GM18511 (cell line): ENCODE measurements around the gene CCL25.
"Not testable (repeated sequence)": the region's sequence is repeated elsewhere in the genome, so short reads cannot be mapped to it uniquely, and the experiment has no call there.

Experiments
- ATAC-seq: cut with Tn5 transposase; IDR thresholded peaks from one replicate; pipeline ENCODE4 v1.9.1; 2021; ENCODE audit warnings: mild to moderate bottlenecking, moderate library complexity; ENCODE audit not compliant: unreplicated experiment

Gene CCL25

GRCh38 chr19:8052464-8052859 lies at the start of gene CCL25:
Gene CCL25, plus strand, starts transcription at chr19:8052760. Its CDS starts 290 bp downstream, at chr19:8053050.
- ATAC-seq, result no peak

GRCh38 chr19:8004001-8004400 lies 48.6 kb upstream of the CCL25 start:
- ATAC-seq, result no peak

GRCh38 chr19:8004723-8005513 lies 47.6 kb upstream of the CCL25 start:
- ATAC-seq, result peak; percentile 21

- ATAC-seq, result peak; percentile 70
Measured at GRCh38 chr19:8005534-8006256, 46.9 kb upstream of the CCL25 start, which contains the start of gene ELAVL1. Gene ELAVL1, minus strand, starts transcription at chr19:8005641. Its CDS starts 13,826 bp downstream, at chr19:7991815.

GRCh38 chr19:8017808-8018207 lies 34.8 kb upstream of the CCL25 start:
- no peak for ATAC-seq

GRCh38 chr19:8020681-8021080 lies 31.9 kb upstream of the CCL25 start:
- ATAC-seq, result no peak

- ATAC-seq, result no peak
Measured at GRCh38 chr19:8021374-8021773, 31.2 kb upstream of the CCL25 start.

GRCh38 chr19:8022275-8022674 lies 30.3 kb upstream of the CCL25 start:
- no peak for ATAC-seq

- no peak for ATAC-seq
Measured at GRCh38 chr19:8023371-8023770, 29.2 kb upstream of the CCL25 start.

GRCh38 chr19:8024256-8024655 lies 28.3 kb upstream of the CCL25 start:
- ATAC-seq, result not testable (repeated sequence)

GRCh38 chr19:8025316-8025715 lies 27.2 kb upstream of the CCL25 start:
- ATAC-seq, result no peak

- no peak for ATAC-seq
Measured at GRCh38 chr19:8028951-8029491, 23.5 kb upstream of the CCL25 start.

- ATAC-seq, result no peak
Measured at GRCh38 chr19:8030960-8031359, 21.6 kb upstream of the CCL25 start.

GRCh38 chr19:8033287-8034177 lies 19.0 kb upstream of the CCL25 start:
- not testable (repeated sequence) for ATAC-seq

GRCh38 chr19:8034178-8034525 lies 18.4 kb upstream of the CCL25 start:
- no peak for ATAC-seq

GRCh38 chr19:8036434-8037099 lies 16.0 kb upstream of the CCL25 start:
- ATAC-seq, result no peak

- ATAC-seq, result no peak
Measured at GRCh38 chr19:8038815-8039214, 13.7 kb upstream of the CCL25 start.

- ATAC-seq, result no peak
Measured at GRCh38 chr19:8039231-8039630, 13.3 kb upstream of the CCL25 start.

GRCh38 chr19:8041531-8041931 lies 11.0 kb upstream of the CCL25 start:
- no peak for ATAC-seq

GRCh38 chr19:8042900-8043299 lies 9.7 kb upstream of the CCL25 start:
- no peak for ATAC-seq
